Diencephalon (tissue), 1 donor: ENCODE data around the gene ARMH2. TPM values are rescaled to one million over a fixed set of nuclear protein-coding genes. Genes with fewer than 3 reads are reported as not detected.

Experiments
- total RNA-seq: library from RNA; depleted of rRNA; stranded (reverse); fragments of >200 nt; gene quantifications from one replicate; pipeline ENCODE4 v1.2.3, GENCODE V29; 2014

ARMH2 gene
- not detected for total RNA-seq

GRCh38 chr6:24798740-24799540 is at the start of gene ARMH2:
Gene ARMH2, minus strand, starts transcription at chr6:24798917. Its CDS starts 60 bp downstream, at chr6:24798857.

GRCh38 chr6:24774696-24775519 is 23.8 kb downstream of the ARMH2 start, which contains the start of gene GMNN:
Gene GMNN, plus strand, starts transcription at chr6:24774937. Its CDS starts 2,310 bp downstream, at chr6:24777247.

Other genes with a start within 250 kb of the ARMH2 start
- gene KIAA0319, start 152.7 kb downstream of the ARMH2 start, total RNA-seq = 33.9 TPM
- 33.4 TPM for gene TDP2, start 132.0 kb downstream of the ARMH2 start, total RNA-seq
- 7.8 TPM for gene ACOT13, start 131.8 kb downstream of the ARMH2 start, total RNA-seq
- 122 TPM for gene C6orf62, start 79.8 kb downstream of the ARMH2 start, total RNA-seq
- 14.8 TPM for gene GMNN, start 24.0 kb downstream of the ARMH2 start, total RNA-seq
- gene RIPOR2, start 137.0 kb upstream of the ARMH2 start, total RNA-seq = 33.4 TPM